ENCODE results near the gene VTI1B.

GRCh38 chr14:67698179-67698578 lies 23.7 kb upstream of the VTI1B start:
- TF ChIP-seq CTCF (IDR thresholded peaks at IDR 0.05) (no peak), POLR2A (IDR thresholded peaks at IDR 0.05) (no peak)
